GM19463 (cell line): ENCODE measurements around the gene MAT2A.
"Not testable (repeated sequence)": the region's sequence is repeated elsewhere in the genome, so short reads cannot be mapped to it uniquely, and the experiment has no call there.

Experiments
- ATAC-seq: cut with Tn5 transposase; IDR thresholded peaks from one replicate; pipeline ENCODE4 v1.9.1; 2021; ENCODE audit warnings: mild to moderate bottlenecking, moderate library complexity; ENCODE audit not compliant: unreplicated experiment

MAT2A gene

DNA sequence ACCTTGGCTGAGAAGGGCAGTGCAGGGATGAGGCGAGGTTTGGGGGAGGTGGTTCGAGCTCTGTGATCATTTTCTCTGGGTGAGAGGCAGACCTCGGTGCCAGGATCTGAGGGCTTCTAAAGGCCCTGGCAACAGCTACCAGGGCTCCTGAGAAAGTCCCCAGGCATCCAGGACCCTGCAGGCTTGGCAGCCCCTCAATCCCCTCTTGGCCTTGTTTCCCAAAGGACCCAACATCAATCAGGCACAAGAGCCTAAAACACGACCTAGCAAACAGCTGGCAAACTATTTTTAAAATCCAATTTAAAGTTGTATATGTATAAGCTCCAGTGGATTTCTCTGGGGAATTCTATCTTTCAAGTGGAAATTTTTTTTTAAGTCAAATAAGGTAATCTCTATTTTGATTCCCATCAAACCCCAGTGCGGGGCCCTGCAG lies 15.0 kb upstream of the MAT2A start:
- ATAC-seq, result no peak

DNA sequence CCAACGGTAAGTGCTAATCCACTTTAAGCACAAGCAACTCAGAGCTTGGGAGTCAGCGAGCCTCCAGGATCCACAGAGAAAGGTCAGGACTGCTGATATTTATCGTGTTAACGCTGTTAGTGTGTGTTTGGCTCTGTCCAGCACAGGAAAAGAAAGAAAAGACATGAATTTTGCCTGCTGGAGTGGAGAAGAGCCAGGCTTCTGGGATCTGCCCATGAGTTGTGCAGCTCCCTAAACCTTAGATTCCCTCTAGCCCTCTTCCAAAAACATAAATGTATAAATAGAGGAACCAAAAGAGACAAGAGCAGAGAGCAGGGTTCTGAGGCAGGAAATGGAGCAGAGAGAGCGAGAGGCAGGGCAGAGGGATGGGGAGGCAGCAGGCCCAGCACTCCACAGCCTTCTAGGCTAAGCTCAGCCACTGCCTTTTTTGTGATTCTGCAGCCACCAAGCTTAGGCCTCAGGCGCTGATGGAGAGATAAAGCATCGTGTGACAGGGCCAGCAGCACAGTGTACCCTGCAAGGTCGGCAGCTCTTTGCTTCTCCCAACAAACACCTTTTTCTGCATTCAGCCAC lies 14.5 kb upstream of the MAT2A start:
- ATAC-seq, result no peak

DNA sequence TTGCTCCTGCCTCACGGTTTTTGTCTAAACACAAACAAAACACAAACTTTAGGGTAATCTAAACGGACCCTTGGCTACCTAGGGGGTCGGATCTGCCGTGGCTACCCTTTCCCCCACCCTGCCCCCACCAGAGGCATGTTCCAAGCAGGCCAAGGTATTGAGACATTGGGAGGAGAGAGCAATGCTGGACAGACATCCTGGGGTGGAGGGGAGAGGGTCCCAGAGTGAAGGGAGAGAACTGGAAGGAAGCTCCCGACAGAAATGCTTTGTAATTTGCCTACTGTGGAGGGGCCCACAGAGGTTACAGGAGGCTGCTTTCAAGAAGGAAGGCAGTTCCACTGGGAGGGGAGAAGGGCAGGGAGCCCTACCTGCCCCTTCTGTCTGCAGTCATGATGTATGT lies 13.9 kb upstream of the MAT2A start:
- no peak for ATAC-seq

DNA sequence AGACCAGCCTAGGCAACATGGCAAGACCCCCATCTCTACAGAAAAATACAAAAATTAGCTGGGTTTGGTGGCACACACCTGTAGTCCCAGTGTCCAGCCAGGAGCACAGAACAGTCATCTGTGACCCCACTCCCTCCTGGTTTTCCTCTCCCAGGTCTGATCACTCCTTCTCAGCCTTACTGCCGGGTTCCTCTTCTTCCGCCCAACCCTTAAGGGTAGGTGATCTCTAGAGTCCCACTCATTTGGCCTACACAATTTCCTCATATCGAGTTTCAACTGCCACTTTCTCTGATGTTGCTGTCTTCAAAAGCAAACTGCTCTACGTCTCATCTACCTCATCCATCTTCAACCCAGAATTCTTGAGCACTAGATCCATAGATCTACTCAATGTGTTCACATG lies 13.4 kb upstream of the MAT2A start:
- ATAC-seq, result no peak

DNA sequence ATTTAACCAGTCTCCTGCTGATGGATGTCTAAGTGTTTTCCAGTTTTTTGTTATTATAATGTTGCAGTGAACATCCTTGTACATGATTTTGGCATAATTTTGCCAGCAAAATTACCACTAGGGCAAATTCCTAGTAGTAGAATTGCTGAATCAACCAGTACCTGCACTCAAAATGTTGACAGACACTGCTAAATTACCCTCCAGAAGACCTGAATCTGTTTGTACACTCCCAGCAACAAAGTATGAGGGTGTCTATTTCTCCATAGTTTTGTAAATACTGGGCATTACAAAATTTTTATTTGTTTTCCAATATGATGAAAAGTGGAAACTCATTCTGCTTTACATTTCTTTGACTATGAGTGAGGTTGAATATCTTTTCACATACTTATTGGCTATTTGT lies 11.2 kb upstream of the MAT2A start:
- ATAC-seq, result no peak

DNA sequence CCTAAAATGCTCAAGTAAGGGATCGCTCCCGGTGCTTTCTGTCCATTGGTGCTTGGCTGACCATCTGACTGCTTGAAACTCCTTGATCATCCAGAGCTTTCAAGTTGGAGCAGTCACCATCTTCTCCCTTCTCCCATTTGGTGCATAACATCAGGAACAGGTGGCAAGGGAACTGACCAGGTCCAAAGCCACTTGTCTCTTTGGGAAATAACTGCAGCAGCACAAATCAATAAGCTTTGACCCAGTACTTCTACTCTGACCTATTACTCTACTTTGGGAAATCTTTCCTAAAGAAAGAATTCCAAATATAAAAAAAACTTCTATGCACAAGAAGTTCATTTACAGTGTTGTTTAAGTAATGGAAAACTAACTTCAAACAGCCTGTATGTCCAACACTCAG lies 10.6 kb upstream of the MAT2A start:
- ATAC-seq, result no peak

DNA sequence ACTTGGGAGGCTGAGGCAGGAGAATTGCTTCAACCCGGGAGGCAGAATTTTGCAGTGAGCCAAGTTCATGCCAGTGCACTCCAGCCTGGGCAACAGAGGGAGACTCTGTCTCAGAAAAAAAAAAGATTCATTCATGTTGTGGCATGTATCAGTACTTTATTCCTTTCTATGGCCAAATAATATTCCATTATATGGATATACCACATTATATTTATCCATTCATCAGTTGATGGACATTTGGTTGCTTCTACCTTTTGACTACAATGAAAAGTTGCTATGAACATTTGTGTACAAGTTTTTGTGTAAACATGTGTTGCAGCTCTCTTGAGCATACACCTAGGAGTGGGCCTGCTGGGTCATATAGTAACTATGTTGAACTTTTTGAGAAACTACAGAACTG lies 9.2 kb upstream of the MAT2A start:
- ATAC-seq, result no peak

DNA sequence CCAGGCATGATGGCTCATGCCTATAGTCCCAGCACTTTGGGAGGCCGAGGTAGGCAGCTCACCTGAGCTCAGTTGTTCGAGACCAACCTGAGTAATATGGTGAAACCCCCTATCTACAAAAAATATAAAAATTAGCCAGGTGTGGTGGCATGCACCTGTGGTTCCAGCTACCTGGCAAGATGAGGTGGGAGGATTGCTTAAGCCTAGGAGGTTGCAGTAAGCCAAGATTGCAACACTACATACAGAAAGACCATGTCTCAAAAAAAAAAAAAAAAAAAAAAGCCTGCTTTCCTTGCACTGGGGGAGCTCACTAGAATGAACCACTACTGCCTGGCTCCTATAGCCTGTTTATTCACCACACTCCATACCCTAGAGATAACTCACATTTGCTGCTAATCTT lies 7.4 kb upstream of the MAT2A start:
- ATAC-seq, result no peak

DNA sequence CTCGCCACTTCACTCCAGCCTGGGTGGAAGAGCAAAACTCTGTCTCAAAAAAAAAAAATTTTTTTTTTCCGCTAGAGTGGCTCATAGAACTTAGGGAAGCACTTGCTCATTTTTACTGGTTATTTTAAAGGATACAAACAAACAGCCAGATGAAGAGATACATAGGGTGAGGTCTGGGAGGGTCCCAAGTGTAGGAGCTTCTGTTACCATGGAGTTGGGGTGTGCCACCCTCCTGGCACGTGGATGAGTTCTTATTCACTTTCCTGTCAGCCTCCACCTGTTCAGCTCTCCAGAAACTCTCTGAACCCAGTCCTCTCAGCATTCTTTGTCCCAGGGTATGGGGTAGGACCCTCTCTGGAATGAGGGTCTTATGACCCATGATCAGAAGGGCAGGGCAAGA lies 4.9 kb upstream of the MAT2A start:
- ATAC-seq, result no peak

DNA sequence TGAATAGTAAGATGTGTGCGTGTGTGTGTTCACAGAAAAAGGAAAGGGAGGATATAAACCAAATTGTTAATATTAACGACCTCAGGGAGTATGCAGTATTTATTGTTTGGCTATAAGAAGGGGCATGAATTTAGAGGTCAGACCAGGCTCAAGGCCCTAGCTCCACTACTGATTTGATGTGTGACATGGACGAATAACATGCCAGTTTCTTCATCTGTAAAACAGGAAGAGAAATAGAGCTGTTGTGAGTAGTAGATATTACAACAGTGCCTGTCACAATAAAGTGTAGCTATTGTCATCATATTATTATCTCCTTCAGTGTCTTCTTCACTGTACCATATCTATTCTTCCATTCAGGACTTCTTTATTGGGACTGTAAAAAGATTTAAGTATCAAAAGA lies 4.1 kb upstream of the MAT2A start:
- ATAC-seq, result no peak

DNA sequence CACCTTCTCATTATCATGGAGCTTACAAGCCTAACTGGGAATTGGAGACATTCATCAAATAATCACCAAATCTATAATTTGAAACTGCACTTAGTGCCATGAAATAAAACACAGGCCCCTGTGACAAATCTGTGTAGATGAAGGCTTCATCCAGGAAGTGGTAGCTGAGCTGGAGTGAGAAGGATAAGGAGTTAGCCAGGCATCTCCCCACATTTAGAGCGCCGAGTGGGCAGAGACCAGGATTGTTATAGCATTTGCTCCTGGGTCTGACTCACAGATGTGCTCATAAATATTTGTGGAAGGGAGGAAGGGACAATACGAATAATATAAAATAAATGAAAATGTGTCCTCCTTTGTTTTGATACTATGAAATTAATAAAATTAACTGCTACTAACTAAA lies 2.5 kb upstream of the MAT2A start:
- ATAC-seq, result no peak

DNA sequence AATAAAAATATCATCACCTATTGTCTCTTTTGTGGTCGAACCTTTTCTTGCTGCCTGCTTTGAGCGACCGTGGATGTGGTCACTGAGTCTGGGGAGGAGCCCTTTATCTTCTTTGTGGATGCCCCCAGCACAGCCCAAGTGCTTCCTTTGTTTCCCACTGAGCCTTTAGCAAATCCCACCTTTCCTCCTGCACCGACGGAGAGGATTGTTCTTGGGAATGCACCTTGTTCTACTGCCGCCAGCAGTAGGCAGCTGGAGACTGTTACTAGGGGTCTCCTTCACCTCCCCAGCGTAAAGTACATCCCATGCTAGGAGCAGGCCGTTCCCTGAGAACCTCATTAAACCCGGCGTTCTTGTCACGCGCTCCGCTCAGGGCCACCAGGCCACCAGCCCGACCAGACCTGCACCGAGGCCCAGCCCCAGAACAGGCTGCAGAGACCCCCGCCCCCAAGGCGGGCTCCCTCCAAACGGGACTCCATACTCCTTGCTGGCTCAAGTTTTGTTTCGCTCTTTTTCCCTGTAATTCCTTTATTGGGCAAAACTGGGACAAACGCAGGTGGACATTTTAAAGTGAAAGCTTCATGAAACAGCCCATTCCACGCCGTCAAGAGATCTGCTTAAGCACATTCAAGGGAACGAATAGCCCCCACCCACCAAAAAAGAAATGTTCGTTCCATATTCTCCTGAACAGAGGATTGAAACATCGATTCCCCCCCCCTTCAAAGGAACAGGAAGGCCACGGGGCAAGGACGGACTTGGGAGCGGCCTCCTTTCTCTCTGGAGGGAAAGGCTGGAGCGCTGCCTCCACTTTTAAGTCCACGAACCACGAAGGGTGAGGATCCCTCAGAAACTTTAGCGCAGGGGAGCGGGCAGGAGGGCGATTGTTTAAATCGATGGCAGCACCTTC lies 1.1 kb upstream of the MAT2A start:
- ATAC-seq, result no peak

DNA sequence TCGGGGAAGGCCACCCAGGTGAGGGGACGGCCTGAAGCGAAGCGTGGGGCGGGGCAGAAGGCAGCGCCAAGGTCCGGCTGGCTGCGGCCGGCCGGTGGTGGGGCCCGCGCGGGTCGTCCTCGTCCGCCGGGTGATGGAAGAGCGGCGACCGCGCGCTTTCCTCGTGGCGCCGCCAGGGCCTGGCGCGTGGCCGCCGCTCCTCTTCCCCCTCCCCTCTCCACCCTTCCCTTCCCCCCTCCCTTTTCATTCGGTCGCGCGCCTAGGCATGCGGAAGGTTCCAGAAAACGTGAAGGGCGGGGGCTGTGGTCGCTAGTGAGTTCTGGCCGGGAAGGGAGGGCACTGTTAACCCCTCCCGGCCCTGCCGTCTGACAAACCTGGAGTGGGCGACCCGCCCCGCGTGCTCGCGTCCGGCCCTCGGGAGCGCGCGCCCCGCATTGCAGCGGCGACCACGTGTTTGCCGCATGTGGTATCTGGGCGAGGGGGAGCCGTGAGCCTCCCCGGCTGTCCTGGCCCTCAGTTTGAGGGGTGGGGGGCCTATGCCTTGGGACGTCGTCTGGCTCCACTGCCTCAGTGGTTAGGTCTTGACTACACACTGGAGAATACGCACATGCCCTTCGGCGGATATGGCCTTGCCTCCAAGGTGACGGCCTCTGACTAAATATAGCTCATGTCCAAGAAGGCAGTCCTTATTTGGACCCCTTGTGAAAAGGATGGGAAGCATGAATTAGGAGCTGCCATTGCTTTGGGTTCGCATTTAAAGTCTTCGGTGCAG lies 579 bp downstream of the MAT2A start:
- ATAC-seq, result peak; percentile 26

DNA sequence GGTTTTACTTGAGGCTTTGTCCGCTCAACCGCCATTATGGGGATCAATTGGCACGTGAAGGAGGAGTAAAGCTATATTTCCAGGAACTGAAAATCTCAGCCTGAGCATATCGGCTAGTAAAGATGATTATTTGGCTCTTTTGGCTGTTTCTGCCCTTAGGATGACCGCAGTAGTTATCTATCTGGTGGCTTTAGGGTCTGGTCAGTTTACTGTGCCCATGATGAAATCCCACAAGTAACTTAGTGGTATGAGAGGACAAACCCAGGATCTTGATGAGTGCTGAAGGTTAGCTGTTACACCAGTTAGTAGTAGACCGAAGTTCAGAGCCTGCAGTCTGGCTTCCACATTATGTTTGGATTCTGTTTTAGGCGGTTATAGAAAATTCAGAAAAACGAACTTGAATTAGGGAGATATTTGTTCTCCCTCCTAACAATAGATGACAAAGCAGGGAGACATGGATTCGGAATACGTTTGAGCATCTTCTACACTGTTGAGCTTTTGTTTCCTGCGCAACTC lies 1.2 kb downstream of the MAT2A start:
- no peak for ATAC-seq

DNA sequence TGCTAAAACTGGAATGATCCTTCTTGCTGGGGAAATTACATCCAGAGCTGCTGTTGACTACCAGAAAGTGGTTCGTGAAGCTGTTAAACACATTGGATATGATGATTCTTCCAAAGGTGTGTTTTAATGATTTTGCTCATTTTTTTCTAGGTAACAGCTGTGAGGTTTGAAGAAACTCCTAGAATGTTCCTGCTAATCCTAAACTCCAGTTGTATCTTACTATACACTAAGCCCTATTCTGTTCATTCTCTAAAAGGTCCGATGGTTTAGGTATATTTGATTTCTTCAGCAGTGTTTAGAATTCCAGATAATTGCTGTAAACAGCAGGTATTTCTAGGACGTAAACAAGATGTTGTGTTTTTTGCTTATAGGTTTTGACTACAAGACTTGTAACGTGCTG lies 2.3 kb downstream of the MAT2A start:
- no peak for ATAC-seq

DNA sequence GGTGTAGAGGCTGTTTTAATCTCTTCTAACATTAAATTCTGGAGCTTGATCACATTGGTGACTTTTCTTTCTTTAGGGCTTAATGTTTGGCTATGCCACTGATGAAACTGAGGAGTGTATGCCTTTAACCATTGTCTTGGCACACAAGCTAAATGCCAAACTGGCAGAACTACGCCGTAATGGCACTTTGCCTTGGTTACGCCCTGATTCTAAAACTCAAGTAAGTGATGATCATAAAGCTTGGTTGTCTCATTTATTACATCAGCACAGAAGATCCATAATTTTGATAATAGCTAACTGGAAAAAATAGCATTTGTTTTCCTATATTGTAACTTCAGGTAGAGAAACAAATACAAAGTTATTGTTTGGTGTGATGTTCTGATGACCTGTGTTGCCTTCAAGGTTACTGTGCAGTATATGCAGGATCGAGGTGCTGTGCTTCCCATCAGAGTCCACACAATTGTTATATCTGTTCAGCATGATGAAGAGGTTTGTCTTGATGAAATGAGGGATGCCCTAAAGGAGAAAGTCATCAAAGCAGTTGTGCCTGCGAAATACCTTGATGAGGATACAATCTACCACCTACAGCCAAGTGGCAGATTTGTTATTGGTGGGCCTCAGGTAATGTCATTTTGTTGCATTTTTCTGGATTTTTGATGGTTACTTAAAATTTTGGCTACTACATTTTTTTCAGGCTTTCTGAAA lies 2.9 kb downstream of the MAT2A start:
- no peak for ATAC-seq

DNA sequence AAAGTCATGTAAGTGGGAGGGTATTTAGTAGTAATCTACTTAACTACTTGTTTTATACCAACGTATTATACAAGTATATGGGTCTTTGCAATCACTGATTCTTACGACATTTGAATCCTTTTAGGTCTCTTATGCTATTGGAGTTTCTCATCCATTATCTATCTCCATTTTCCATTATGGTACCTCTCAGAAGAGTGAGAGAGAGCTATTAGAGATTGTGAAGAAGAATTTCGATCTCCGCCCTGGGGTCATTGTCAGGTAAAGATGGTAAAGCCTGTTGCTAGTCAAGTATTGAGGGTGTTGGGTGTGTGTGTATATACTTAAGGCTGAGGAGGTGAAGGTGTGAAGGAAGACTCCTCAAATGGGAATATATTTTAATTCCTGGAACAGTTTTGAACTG lies 3.8 kb downstream of the MAT2A start:
- no peak for ATAC-seq

DNA sequence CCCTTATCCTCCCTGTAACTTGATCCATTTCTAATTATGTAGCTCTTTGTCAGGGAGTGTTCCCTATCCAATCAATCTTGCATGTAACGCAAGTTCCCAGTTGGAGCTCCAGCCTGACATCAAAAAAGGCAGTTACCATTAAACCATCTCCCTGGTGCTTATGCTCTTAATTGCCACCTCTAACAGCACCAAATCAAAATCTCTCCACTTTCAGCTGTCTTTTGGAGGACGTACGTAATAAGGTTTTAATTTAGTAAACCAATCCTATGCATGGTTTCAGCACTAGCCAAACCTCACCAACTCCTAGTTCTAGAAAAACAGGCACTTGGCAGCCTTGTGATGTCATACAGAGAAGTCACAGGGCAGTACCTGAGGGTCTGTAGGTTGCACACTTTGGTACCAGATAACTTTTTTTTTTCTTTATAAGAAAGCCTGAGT lies 5.3 kb downstream of the MAT2A start:
- not testable (repeated sequence) for ATAC-seq

DNA sequence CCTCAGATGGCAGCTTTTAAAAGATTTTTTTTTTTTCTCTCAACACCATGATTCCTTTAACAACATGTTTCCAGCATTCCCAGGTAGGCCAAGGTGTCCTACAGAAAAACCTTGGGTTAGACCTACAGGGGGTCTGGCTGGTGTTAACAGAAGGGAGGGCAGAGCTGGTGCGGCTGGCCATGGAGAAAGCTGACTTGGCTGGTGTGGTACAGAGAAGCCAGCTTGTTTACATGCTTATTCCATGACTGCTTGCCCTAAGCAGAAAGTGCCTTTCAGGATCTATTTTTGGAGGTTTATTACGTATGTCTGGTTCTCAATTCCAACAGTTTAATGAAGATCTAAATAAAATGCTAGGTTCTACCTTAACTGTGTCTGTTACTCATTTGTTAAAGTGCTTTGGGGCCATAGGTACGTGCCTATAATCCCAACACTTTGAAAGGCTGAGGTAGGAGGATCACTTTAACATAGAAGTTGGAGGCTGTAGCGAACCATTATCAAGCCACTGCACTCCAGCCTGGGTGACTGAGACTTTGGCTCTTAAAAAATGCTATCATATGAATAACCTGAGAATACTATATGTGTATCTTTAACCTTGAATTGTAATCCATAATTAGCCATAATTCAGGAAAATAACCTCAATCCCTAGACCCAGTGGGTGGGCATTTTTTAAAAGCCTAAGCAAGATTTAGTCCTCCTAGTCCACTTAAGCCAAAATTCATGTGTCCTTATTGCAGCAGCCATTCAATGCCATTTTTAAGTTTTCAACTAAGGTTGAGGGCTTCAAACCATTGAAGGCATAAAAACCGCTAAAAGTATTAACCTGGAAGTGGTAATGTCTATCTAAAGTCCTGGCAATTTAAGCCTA lies 6.2 kb downstream of the MAT2A start:
- ATAC-seq, result not testable (repeated sequence)

DNA sequence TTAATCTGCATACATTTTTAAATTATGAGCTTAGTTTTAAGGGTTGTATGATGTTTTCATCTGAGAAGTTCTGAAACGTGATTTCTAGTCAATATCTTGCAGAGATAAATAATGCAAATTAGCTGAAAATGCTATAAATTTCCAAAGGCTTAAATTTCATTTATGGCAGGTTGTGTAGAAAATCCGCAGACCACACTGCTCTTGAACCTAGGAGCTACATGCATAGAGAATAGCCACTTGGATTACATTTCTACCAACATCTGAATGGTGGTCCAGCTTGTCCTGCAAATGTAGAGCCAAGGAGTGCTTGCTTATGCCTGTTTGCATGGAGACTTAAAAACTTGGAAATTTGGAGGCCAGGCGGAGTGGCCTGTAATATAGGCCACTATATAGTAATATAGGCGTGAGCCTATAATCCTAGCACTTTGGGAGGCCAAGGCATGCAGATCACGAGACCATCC lies 6.8 kb downstream of the MAT2A start:
- no peak for ATAC-seq
